Measurements from ENCODE around the gene WNK2. TPM values are rescaled to one million over a fixed set of nuclear protein-coding genes. Genes with fewer than 3 reads are reported as not detected.

WNK2 gene
- total and polyA plus RNA-seq, 5 donors = 167 to 322 (median 246) TPM

- Histone ChIP-seq H3K27ac (ENCODE audit: low read length) (no peak overlapping the region), H3K4me3 (ENCODE audit: low read length) (no peak overlapping the region), H3K27me3 (ENCODE audit: control insufficient read depth, insufficient read depth) (no peaks in the 10 kb centered on the region), H3K9me3 (ENCODE audit: control insufficient read depth, low read length) (no peaks in the 10 kb centered on the region), H3K4me1 (ENCODE audit: control insufficient read depth, insufficient read depth, low read length) (peaks cover 3% of the 10 kb centered on the region)
- no peak for DNase-seq
- intact Hi-C loops (cut with DNase I) = no loop called here
- ATAC-seq = peak in 1 of 2 donors; percentile 12
- 65% methylated on average over 6 of the region's 6 CpGs for WGBS
Observed at GRCh38 chr9:93177676-93178075, 6.3 kb upstream of the WNK2 start.

DNA sequence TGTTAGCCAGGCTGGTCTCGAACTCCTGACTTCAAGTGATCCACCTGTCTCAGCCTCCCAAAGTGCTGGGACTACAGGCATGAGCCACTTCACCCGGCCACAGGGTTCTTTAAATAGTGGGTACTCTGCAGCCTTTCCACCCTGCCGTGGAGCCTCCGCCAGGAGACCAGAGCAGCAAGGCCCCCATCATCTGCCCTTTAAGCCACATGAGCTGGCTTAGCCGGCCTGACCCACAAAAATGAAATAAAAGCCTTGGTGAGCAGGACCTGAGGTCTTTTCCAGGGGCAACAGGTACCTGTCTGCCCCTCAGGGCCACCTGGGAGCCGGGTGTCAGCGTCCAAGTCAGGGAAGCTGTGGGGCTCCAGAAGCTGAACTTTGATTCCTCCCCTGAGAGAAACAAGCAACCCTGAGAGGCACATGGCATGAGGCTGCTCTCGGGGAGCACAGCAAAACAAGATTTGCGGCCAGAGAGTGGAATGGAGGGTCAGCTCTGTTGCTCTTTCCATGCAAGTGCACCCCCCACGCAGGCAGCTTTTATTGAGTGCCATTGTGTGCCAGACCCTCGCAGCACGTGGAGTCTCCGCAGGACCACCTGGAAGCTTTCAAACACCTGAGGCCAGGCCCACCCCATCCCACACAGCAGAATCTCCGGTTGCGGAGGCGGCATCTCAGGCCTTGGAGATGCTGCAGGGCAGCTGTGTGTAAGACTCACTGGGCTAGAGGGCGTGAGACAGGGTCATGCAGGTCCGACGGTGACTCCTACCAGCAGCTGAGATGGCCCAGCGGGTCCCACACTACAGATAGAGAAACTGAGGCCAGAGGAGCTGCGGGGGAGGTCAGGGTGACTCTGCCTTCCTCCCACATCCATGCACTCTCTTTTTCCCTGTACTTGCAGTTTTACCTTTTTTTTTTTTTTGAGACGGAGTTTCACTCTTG, 4.8 kb upstream of the WNK2 start:
- intact Hi-C loops (cut with DNase I) = no loop called here
- peaks cover 3% of the 10 kb centered on the region for H3K4me1 ChIP-seq (ENCODE audit: control insufficient read depth, insufficient read depth, low read length)
- no peak overlapping the region for H3K4me3 ChIP-seq (ENCODE audit: low read length)
- H3K27me3 ChIP-seq (ENCODE audit: control insufficient read depth, insufficient read depth) = no peaks in the 10 kb centered on the region
- no peaks in the 10 kb centered on the region for H3K9me3 ChIP-seq (ENCODE audit: control insufficient read depth, low read length)
- WGBS = 89% methylated on average over 22 of the region's 22 CpGs
- ATAC-seq (no peak), DNase-seq (peak in 2 of 3 donors; percentile 35 to 38)
- H3K27ac ChIP-seq (ENCODE audit: low read length) = no peak overlapping the region

- no peak for ATAC-seq
- no peaks in the 10 kb centered on the region for H3K9me3 ChIP-seq (ENCODE audit: control insufficient read depth, low read length)
- H3K27ac ChIP-seq (ENCODE audit: low read length) = no peak overlapping the region
- DNase-seq = peak in 2 of 3 donors; percentile 4 to 25
- no peak overlapping the region for H3K4me3 ChIP-seq (ENCODE audit: low read length)
- no peaks in the 10 kb centered on the region for H3K27me3 ChIP-seq (ENCODE audit: control insufficient read depth, insufficient read depth)
- WGBS = 87% methylated on average over 1 of the region's 1 CpG
- intact Hi-C loops (cut with DNase I) = no loop called here
- peaks cover 3% of the 10 kb centered on the region for H3K4me1 ChIP-seq (ENCODE audit: control insufficient read depth, insufficient read depth, low read length)
Observed at GRCh38 chr9:93180938-93181337, 3.0 kb upstream of the WNK2 start.

DNA sequence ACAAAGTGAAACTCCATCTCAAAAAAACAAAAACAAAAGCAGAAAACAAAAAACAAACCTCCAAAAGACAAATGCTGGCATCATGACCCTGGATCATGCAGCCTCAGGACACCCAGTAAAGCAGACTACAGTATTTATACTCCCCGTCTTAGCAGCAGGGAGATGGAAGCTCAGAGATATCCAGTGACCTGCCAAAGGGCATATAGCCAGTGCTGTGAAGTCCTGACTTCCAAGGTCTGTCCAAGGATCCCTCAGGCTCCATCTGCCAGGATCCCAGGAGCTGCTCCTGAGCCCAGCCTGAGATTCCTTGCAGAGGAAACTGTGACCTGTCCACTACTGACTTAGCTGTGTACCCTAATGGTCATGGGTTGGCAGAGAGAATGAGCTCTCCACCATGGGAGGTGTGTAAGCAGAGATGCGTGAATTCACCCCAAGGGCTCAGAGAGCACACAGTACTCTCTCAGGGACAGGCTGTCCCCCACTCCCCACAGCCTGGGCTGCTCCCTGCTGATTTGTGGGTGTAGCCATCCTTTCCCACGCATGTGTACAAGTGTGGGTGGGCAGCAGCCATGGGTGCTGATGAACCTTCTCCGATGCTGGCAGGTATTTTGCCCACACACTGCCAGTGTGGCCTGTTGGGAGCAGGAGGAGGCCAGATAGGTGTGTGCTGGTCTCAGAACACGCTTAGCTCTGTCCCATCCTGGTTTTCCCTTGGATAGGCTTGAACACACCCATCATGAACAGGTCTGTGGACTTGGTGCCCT, 2.1 kb upstream of the WNK2 start:
- no peak overlapping the region for H3K4me3 ChIP-seq (ENCODE audit: low read length)
- intact Hi-C loops (cut with DNase I) = no loop called here
- 80% methylated on average over 5 of the region's 5 CpGs for WGBS
- ATAC-seq (no peak), DNase-seq (peak in 2 of 3 donors; percentile 24 to 27)
- H3K27me3 ChIP-seq (ENCODE audit: control insufficient read depth, insufficient read depth) = no peaks in the 10 kb centered on the region
- no peak overlapping the region for H3K27ac ChIP-seq (ENCODE audit: low read length)
- peaks cover 3% of the 10 kb centered on the region for H3K4me1 ChIP-seq (ENCODE audit: control insufficient read depth, insufficient read depth, low read length)
- H3K9me3 ChIP-seq (ENCODE audit: control insufficient read depth, low read length) = no peaks in the 10 kb centered on the region

- 60% methylated on average over 6 of the region's 6 CpGs for WGBS
- Histone ChIP-seq H3K4me1 (ENCODE audit: control insufficient read depth, insufficient read depth, low read length) (peaks cover 3% of the 10 kb centered on the region), H3K27ac (ENCODE audit: low read length) (peak overlapping the region; percentile 34), H3K27me3 (ENCODE audit: control insufficient read depth, insufficient read depth) (no peaks in the 10 kb centered on the region), H3K4me3 (ENCODE audit: low read length) (no peak overlapping the region), H3K9me3 (ENCODE audit: control insufficient read depth, low read length) (no peaks in the 10 kb centered on the region)
- DNase-seq (peak in 2 of 3 donors; percentile 71 to 72), ATAC-seq (peak in 1 of 2 donors; percentile 2)
- intact Hi-C loops (cut with DNase I) = no loop called here
Observed at GRCh38 chr9:93182572-93182971, 1.4 kb upstream of the WNK2 start.

GRCh38 chr9:93183131-93183662, 742 bp upstream of the WNK2 start:
- H3K9me3 ChIP-seq (ENCODE audit: control insufficient read depth, low read length) = no peaks in the 10 kb centered on the region
- H3K4me1 ChIP-seq (ENCODE audit: control insufficient read depth, insufficient read depth, low read length) = peaks cover 3% of the 10 kb centered on the region
- intact Hi-C loops (cut with DNase I) = no loop called here
- 85% methylated on average over 5 of the region's 5 CpGs for WGBS
- DNase-seq (peak in 1 of 3 donors; percentile 11), ATAC-seq (no peak)
- H3K27ac ChIP-seq (ENCODE audit: low read length) = peak overlapping the region; percentile 34
- H3K27me3 ChIP-seq (ENCODE audit: control insufficient read depth, insufficient read depth) = no peaks in the 10 kb centered on the region
- H3K4me3 ChIP-seq (ENCODE audit: low read length) = no peak overlapping the region

DNA sequence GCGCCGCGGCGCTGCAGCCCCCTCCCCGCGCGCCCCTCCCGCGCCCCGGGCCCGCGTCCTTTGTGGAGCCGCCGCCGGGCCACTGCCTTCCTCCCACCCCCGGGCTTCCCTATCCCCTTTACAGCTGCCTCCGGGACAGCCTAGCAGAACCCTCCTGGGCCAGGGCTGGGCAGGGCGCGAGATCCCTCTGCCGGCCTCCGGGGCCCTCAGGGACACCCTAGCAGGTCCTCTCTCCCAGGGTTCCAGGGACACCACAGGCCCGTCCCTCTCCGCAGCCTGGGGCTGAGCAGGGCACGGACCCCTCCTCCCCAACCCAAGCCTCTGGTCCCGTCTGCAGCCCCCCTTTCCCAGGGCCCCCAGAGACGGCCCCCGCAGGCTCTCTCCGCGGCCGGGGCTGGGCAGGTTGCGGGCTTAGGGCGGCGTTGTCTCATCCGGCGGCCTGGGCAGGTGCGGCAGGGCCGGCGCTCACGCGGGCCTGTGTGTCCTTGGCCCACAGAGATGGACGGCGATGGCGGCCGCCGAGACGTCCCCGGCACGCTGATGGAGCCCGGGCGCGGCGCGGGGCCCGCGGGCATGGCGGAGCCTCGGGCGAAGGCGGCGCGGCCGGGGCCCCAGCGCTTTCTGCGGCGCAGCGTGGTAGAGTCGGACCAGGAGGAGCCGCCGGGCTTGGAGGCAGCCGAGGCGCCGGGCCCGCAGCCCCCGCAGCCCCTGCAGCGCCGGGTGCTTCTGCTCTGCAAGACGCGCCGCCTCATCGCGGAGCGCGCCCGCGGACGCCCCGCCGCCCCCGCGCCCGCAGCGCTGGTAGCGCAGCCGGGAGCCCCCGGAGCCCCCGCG, 710 bp downstream of the WNK2 start:
- intact Hi-C loops (cut with DNase I) = no loop called here
- H3K9me3 ChIP-seq (ENCODE audit: control insufficient read depth, low read length) = no peaks in the 10 kb centered on the region
- WGBS = 3% methylated on average over 97 of the region's 97 CpGs
- H3K4me3 ChIP-seq (ENCODE audit: low read length) = peak overlapping the region; percentile 45
- H3K27me3 ChIP-seq (ENCODE audit: control insufficient read depth, insufficient read depth) = no peaks in the 10 kb centered on the region
- peak in 2 of 3 donors; percentile 57 to 65 for DNase-seq
- H3K4me1 ChIP-seq (ENCODE audit: control insufficient read depth, insufficient read depth, low read length) = peaks cover 3% of the 10 kb centered on the region
- ATAC-seq = no peak
- H3K27ac ChIP-seq (ENCODE audit: low read length) = peak overlapping the region; percentile 23

GRCh38 chr9:93185266-93186214, 1.6 kb downstream of the WNK2 start:
- intact Hi-C loops (cut with DNase I) = no loop called here
- ATAC-seq = no peak
- peak in 2 of 3 donors; percentile 44 to 56 for DNase-seq
- peak overlapping the region; percentile 45 for H3K4me3 ChIP-seq (ENCODE audit: low read length)
- no peaks in the 10 kb centered on the region for H3K27me3 ChIP-seq (ENCODE audit: control insufficient read depth, insufficient read depth)
- peaks cover 3% of the 10 kb centered on the region for H3K4me1 ChIP-seq (ENCODE audit: control insufficient read depth, insufficient read depth, low read length)
- WGBS = 51% methylated on average over 61 of the region's 61 CpGs
- no peaks in the 10 kb centered on the region for H3K9me3 ChIP-seq (ENCODE audit: control insufficient read depth, low read length)
- peak overlapping the region; percentile 92 for H3K27ac ChIP-seq (ENCODE audit: low read length)

- peak overlapping the region; percentile 92 for H3K27ac ChIP-seq (ENCODE audit: low read length)
- 65% methylated on average over 16 of the region's 16 CpGs for WGBS
- intact Hi-C loops (cut with DNase I) = no loop called here
- ATAC-seq (no peak), DNase-seq (peak in 1 of 3 donors; percentile 61)
- no peaks in the 10 kb centered on the region for H3K9me3 ChIP-seq (ENCODE audit: control insufficient read depth, low read length)
- H3K4me3 ChIP-seq (ENCODE audit: low read length) = peak overlapping the region; percentile 18
- H3K4me1 ChIP-seq (ENCODE audit: control insufficient read depth, insufficient read depth, low read length) = peaks cover 3% of the 10 kb centered on the region
- no peaks in the 10 kb centered on the region for H3K27me3 ChIP-seq (ENCODE audit: control insufficient read depth, insufficient read depth)
Observed at GRCh38 chr9:93186215-93186945, 2.4 kb downstream of the WNK2 start.
